Adrenal gland (tissue), 5 donors: Measurements from ENCODE around the gene FBXW5.

Experiments
- POLR2A ChIP-seq, 2 donors: fragments of 450-650 bp; IDR thresholded peaks; one replicate each; pipeline ENCODE4 v1.6.1; 2017; ENCODE audit warnings: antibody characterized with exemption in 2 of 2, mild to moderate bottlenecking in 2 of 2, moderate library complexity in 1 of 2
- TF ChIP-seq, protein P1 (sequence below), 6 experiments: fragments of 450-650 bp in 4 of 6; fragments of 200-600 bp in 2 of 6; sonication (generic) in 1 of 6; IDR thresholded peaks; 1 replicate in 5 of 6; 2 replicates in 1 of 6; pipeline versions ENCODE4 v1.5.1 to v1.8.0; 2016 to 2021; ENCODE audit warnings: antibody characterized with exemption in 6 of 6, mild to moderate bottlenecking in 2 of 6, moderate library complexity in 1 of 6
- donor health status: DM: no; HTN: no; CAD: no.

GRCh38 chr9:136947955-136948510, 3.5 kb upstream of the FBXW5 start:
- TF ChIP-seq, protein P1, sequence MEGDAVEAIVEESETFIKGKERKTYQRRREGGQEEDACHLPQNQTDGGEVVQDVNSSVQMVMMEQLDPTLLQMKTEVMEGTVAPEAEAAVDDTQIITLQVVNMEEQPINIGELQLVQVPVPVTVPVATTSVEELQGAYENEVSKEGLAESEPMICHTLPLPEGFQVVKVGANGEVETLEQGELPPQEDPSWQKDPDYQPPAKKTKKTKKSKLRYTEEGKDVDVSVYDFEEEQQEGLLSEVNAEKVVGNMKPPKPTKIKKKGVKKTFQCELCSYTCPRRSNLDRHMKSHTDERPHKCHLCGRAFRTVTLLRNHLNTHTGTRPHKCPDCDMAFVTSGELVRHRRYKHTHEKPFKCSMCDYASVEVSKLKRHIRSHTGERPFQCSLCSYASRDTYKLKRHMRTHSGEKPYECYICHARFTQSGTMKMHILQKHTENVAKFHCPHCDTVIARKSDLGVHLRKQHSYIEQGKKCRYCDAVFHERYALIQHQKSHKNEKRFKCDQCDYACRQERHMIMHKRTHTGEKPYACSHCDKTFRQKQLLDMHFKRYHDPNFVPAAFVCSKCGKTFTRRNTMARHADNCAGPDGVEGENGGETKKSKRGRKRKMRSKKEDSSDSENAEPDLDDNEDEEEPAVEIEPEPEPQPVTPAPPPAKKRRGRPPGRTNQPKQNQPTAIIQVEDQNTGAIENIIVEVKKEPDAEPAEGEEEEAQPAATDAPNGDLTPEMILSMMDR (IDR thresholded peaks at IDR 0.05) = peak in 4 of 6 experiments; percentile 22 to 40 (median 37)
- no peak for TF ChIP-seq POLR2A (IDR thresholded peaks at IDR 0.05)
